Measurements from ENCODE around the gene RTL10.

RTL10 gene

DNA sequence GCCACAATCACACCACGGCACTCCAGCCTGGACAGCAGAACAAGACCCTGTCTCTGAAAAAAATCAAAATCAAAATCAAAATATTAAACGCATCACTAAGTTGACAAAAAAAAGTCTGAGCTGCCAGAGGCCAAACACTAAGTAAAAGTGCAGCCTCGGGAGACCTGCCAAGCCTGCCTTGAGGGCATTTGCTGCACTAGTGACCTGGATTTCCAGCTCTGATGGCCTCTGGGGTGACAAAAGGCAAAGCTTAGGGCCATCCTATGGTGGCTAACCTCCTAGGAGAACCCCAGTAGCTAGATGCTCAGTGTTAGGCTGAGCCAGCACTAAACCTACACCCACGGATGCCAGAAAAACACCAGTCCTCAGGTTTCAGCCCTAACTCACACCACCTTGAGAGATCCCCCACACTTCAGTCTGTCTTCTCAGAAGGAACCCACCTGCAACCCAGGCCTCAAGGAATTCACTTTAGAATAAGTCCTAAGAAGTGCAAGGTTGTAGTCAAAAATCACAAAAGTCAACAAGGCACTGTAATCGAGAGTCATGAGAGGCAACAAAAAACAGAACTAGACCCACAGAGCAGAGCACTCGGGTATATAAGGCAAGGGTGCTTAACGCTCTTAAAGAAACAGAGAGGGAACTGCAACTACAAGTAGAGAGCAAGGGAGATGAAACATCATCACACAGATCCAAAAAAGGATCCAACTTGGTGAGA lies 28.6 kb downstream of the RTL10 start:
- no peak for DNase-seq (ENCODE audit: low spot score)
- no peak for FAIRE-seq

DNA sequence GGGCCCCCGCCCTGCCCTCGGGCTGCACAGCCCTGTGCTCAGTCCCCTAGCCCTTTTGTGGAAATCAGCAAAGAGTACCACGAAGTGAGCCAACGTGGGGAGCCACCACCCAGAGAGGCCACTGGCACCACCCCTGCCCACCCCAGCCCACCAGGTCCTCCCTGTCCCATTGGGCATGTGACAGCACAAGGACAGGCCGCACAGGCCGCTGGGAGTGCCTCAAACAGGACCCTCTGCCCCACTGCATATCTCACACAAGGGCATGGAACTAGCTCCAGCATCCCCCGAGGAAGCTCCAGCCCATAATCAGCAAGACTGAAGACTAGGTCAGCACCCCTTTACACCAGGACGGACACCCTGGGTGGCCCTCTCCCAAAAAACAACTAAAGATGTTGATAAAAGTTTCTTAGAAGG lies 29.7 kb downstream of the RTL10 start:
- DNase-seq (ENCODE audit: low spot score), result no peak
- no peak for FAIRE-seq

DNA sequence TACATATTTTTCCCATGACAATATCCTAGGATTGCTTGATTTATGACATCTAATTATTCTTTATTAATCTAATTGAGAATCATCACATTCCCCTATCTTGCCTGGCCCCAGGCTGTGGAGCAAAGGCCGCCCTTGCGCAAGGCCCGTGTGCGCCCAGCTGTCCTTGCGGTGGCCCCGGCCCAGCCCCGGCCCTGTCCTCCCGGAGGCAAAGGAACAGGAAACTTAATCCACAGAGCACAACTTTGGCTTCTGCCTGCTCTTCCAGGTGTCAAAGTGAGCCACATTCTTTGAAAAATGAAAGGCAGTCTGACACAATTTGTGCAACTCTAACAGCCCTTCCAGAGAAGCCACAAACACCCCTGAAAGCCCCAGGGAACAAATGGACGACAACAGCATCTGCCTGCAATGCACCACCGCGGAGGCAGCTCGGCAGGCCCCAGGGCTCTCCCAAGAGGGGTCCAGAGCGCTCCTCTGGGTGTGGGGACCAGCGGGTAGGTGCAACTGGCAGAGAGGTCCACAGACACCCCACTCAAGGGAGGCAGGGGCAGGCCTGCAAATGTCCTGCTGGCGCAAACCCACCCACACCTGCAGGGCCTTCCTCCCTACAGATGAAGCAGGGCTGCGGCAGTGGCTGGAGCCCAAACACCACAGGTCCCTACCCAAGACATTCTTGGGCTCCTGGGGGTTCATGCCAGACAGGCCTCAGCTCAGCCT lies 30.3 kb downstream of the RTL10 start:
- DNase-seq (ENCODE audit: low spot score), result no peak
- no peak for FAIRE-seq

DNA sequence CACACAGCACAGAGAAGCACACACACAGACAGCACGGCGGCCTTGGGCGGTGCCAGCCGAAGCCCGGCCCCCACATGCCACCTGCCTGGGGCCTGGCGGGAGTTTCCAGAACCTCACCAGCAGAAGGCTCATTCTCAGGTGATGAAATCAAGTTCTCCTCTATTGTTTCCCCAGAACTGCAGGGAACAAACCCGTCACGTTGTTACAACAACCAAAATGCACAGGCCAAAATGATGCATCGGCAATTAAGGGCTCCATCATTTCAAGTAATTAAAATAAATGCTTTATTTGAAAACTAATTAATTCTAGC lies 30.8 kb downstream of the RTL10 start:
- DNase-seq (ENCODE audit: low spot score) (no peak), FAIRE-seq (no peak)

DNA sequence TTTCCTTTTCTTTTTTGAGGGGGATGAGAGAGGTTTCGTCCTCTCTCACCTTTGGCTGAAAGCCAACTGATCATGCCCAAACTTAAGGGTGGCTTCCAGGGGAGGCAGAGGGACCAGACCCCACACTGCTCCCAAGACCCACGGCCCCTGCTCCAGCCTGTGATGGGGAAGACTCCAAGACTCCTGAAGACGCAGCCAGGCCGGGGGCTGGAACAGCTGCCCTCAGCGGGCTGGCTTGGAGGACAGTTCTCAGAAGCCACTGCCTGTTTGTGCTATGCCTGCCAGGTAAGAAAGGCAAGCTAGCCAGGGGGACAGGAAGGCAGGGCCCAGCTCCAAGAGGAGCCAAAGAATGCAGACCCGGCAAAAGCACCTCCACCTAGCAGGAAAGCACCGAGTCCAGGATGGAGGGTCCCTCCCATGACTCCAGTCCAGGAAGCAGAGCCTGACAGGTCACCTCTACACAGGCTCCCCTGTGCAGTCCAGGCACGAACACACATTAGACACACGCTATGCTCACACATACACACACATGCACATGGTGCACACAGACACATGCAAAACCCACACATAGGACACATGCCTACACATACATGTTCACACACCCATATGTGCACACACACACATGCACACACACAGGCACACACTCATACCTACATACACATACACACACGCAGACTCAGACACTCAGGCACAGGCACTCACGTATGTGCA lies 31.3 kb downstream of the RTL10 start:
- peak; percentile 96 for FAIRE-seq
- DNase-seq (ENCODE audit: low spot score), result no peak

DNA sequence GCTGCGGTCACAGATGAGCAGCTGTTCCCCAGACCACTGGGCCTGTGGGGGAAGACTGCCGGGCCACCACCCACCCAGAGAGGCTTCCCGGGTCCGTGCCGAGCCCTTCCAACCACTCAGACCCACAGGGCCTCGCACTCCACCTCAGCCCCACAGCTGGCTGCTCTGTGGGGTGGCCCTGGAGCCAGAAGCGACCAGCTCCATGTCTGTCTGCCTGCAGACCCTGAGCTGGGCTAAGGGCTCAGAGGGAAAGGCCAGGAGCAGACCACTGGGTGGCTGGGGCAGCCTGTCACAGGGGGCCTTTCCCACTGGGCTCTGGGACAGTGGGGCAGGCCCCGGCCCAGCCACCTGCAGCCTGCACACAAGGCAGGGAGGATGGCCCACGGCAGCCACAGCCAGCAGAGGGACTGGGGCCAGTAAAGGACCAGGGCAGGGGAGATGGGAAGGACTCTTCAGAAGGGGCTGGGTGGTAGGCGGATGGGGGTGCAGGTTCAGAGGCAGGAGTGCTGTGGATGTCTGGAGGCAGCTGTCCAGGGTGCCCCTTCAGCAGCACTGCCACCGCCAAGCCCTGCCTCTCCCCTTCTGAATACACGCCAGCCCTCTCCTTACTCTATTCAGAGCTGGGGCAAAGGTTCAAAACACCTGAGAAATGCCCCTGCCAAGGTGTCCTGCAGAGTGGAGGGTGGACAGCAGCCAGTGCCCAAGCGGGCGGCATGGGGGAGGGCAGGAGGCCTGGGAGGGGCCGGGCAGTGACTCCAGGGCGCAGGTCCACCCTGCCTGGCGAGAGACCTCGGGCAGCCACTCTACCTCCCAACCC lies 32.2 kb downstream of the RTL10 start:
- FAIRE-seq (no peak), DNase-seq (ENCODE audit: low spot score) (no peak)

DNA sequence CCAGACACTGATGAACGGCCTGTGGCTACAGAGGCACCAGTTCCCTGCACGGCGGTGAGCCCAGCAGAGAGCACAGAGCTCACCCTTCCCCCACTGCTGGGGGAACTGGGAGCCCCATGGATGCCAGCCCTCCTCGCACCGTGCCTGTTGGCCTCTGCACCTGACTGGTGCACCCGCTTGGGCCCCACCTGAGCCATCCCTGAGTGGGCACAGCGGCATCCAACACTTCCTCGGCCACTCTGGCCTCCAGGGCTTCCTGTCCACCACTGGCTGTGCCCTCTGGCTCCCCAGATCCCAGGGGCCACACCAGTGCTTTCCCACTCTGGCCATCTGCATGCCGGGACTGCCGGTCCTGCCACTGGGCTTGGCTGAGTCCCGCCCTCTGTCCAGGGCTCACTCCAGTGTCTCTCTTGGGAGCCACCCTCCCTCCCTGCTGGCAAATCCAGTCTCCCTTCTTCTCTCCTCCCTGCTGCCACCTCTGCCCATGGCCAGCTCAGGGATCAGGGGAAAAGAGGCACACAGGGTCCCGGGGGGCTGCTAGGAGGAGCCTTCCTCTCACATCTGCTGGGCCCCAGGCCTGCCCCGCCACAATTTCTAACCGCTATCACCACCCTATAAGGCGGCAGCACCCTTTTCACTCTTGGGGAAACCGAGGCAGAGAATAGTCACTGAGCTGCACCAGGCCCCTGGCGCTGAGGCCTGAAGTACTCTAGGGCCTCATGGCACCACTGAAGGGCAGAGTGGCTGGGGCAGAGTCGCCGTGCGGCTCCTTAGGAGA lies 33.0 kb downstream of the RTL10 start:
- FAIRE-seq (no peak), DNase-seq (ENCODE audit: low spot score) (no peak)

DNA sequence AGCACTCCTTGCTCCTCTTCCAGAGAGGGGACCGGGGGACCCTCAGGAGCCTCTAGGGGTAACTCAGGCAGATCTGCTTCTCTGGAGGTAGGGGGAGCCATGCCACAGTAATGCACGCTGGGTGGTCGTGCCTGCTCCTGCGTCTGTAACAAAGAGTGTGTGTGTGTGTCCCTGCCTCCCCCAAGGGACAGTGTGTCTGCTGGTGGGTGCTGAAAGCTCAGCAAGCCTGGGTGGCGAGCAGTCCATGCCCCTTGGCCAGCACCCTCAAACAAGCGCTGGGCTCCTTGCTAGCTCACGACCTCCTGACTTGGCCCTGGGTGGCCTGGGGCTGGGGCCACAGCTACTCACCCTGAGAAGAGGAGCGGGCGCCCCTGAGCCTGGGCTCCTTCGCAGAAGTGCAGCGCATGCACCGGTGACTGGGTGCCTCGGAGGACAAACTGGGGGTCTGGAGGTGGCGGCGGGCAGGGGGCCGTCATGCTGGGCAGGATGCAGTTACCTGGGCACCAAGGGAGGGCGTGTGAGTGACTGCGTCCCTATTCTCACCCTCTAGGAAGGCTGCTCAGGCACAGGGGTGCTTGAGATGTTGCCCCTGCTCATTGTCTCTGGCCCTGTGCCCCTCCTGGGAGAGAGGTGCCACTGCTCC lies 33.7 kb downstream of the RTL10 start:
- no peak for FAIRE-seq
- no peak for DNase-seq (ENCODE audit: low spot score)

DNA sequence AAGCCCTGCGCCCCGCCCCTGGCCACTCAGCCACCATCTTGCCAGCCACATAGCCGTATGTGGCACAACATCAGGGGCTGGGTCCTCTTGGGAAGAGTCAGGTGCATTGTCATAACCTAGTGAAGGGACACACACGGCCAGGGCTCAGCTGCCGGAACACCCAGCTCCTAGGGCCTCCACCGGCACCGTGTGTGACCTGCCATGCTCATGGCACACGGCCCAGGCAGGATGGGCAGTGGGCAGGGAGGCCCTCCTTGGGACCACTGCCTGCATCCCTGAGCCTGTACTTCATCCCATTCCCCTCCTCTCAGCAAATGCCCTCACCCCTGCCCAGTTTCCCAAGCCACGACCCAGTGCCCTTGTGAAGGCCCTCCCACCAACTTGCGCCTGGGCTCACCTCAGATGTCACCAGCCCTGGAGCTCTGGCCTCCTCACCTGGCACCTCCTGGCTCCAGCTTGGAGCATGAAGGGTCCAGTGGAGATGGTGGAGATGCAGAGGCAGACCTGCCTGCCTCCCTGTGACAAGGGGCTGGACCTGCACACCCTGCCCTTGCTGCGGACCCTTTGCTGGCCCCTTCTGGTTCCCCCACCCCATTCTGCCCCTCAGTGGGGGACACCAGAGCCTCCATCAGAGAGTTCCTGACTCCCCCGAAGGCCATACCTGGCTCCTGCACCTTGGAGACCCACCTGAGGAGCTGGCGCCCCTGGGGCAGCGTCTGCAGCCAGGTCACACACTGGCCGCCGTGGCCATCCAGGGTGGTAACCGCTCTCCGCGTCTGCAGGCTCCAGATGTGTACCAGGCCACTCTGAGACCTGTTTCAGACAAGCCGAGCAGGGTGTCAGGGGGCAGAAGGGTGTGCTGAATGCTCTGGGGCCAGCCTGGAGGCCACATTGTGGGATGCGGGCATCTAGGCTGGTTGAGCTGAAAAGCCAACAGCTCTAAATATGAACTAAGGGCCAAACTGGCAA lies 34.5 kb downstream of the RTL10 start:
- FAIRE-seq, result peak; percentile 77

DNA sequence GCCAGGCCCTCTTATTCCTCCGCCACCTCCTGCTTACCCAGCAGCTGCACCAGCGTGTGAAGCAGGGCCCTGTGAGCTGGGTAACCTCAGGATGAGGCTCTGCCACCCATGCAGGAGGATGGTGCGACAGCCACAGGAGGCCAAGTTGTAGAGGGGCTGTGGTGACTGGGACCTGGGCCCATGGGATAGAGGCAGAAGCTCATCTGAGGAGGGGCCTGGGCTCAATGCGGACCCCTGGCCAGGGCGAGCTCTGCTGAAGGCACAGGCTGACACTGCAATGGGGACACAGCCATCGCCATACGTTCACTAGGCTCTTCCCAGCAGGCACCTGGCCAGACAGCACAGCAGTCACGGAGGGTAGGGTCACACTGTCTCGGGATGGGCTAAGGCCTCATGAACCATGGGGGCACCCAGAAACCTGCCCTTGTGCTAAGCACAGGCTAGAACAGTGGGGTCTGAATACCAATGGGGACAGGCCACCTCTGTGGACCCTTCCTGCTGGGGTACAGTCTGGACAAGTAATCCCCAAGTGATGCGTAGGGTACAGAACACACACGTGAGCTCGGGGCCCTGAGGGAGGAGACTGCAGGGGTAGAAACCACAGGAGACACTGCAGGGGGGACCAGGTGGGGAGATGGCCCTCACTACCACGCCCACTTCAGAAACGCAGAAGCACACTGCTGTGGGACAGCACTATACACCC lies 35.3 kb downstream of the RTL10 start:
- FAIRE-seq (no peak), DNase-seq (ENCODE audit: low spot score) (no peak)

More for the DNA sequence above, 34.5 kb downstream of the RTL10 start:
- no peak for DNase-seq (ENCODE audit: low spot score)

DNA sequence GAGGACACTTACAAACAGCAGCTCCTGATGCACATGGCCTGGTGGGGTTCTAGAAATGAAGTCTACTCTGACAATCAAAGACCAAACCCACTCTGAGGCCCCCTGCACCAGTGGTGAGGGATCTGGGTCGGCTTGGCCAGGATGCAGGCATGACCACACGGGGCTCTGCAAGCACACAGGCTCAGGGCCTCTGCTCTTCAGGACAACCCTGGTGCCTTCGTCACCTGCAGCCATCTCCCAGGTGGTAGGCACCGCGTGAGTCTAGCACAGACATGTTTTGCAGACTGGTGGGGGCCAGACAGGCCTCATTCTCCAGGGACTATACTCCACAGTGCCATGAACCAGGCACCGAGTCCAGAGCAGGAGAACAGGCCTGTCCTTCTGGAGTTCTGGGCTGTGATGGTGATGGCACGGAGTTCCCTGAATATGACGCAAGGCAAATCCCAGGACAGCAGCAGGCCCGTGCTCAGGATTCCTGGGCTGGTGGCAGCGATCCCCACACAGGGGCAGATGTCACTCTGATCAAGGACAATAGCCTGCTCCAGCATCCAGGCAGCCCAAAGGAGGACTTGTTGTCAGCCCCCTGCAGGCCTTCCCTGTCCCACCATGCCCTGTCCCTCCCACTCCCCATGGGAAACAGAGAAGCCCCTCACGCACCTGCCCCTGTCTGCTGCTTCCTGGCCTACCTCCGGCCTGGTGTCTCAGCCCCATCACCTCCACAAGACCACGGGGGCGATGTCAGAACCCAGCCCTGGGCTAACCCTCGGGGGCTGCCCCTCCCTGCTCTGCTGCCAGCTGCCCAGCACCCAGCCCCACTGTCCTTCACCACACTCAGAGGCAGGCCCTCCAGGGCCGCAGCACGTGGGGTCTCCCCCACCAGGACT lies 36.1 kb downstream of the RTL10 start:
- DNase-seq (ENCODE audit: low spot score) (no peak), FAIRE-seq (peak; percentile 68)

DNA sequence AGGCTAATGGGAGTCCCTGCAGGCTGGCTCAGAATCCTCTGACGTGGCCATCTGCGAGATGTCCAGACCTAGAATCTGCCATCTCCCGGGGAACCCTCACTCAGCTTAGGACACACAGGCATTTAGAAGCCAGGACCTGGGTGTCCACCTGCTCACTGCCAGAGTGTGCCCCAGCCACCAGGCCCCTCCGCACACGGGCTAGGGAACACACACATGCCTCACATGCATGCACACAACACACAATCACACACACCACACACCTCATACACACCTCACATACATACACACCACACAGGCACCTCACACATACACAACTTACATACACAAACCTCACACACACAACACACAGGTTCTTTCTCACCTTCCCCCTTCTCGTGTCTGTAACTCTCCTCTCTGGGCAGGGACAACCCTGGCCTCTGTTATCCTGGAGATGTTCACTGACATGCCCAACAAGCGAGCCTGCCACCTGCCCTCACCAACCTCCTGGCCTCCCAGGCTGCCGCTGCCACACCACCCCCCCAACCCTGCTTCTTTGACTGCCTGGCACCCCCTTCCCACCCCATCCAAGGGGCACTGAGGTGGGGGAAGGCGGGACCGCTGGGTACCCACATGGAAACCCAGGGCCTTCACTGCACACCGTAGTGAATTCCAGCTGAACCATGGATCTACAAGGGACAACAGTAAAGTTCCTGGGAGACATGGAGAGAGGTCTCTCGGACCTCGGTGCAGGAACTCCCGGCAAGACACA lies 38.1 kb downstream of the RTL10 start:
- FAIRE-seq (peak; percentile 90), DNase-seq (ENCODE audit: low spot score) (no peak)

DNA sequence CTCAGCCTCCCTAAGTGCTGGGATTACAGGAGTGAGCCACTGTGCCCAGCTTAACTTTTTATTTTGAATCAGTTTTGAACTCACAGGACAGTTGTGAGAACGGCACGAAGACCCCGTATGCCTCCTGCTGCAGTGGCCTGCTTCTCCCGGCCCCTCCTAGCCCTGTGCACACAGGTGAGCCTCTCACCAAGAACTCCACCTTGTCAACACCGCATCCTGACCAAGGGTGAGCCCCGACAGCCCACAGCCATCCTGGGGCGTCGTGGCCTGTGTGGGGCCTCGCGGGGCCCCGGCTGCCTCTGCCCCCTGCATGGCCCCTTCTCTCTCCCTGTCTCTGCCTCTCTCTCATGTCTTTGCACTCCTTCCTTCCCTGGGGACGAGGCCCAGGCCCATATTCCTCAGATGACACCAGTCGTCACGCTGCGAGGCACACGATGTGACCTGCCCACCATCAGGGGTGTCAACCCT lies 38.8 kb downstream of the RTL10 start:
- DNase-seq (ENCODE audit: low spot score) (no peak), FAIRE-seq (peak; percentile 58)

DNA sequence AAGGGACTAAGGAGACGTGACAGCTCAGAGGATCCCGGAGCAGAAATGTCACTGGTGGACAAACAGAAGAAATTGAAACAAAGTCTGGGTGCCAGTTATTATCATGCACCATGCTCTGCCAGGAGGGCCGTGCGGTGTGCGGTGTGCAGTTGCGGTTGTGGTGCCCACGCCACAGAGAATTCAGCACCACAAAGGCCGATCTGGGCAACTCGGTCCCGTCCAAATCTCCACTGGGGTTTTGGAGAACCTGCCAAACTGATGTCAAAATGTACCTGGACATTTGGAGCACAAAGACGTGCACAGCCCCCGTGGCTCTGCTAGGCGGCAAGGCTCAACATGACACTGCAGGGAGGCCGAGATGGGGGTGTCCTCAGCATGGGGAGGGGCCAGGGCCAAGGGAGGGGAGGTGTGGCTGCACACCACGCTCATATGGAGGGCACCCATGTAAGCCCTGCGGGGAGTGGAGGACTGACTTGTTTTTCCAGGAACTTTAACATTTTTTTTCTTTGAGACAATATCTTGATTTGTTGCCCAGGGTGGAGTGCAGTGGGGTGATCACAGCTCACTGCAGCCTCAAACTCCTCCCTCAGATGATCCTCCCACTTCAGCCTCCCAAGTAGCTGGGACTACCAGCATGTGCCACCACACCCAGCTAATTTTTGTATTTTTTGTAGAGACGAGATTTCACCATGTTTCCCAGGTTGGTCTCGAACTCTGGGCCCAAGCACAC lies 39.4 kb downstream of the RTL10 start:
- FAIRE-seq (peak; percentile 42), DNase-seq (ENCODE audit: low spot score) (no peak)

DNA sequence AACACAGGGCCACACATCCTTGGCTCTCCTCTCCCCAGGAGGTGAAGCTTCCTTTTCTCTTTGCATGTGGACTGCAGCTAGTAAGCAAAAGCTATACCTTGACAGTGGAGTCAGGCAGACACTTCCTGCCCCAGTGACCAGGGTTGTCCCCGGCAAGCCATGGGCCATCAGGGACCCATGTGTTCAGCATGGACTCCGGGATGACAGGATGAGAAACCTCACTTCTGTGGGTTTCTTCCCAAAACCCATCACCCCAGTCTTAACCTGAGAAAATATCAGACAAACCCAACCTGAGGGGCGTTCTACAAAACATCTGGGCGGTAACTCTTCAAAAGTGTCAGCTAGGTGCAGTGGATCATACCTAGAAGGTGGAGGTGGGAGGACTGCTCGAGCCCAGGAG lies 40.2 kb downstream of the RTL10 start:
- DNase-seq (ENCODE audit: low spot score) (no peak), FAIRE-seq (peak; percentile 35)

DNA sequence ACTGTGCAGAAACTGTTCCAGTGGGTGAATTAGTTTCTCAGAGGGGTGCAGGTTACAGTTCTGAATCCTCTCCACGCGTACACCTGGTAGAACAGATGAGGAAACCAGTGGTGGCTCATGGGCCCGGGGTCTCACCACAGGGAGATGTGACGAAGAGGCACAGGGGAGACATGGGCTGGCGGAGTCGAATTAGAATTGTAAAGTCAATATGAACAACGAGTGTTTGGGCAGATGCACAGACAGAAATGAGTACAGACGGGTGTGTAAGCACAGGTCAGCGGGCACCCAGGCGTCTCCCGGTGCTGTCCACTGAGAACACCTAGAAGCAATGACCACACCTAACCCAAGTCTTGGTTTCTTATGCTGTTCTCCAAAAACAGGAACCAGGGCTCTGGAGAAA lies 41.8 kb downstream of the RTL10 start:
- no peak for DNase-seq (ENCODE audit: low spot score)
- no peak for FAIRE-seq

All from urothelium cell line (cell line).